ENCODE results near the gene RNMT.

RNMT gene

GRCh38 chr18:13775058-13775457, 48.6 kb downstream of the RNMT start:
- H3K4me3 ChIP-seq (ENCODE audit: low read depth, low read length) = no peak overlapping the region
- TF ChIP-seq, protein P1, sequence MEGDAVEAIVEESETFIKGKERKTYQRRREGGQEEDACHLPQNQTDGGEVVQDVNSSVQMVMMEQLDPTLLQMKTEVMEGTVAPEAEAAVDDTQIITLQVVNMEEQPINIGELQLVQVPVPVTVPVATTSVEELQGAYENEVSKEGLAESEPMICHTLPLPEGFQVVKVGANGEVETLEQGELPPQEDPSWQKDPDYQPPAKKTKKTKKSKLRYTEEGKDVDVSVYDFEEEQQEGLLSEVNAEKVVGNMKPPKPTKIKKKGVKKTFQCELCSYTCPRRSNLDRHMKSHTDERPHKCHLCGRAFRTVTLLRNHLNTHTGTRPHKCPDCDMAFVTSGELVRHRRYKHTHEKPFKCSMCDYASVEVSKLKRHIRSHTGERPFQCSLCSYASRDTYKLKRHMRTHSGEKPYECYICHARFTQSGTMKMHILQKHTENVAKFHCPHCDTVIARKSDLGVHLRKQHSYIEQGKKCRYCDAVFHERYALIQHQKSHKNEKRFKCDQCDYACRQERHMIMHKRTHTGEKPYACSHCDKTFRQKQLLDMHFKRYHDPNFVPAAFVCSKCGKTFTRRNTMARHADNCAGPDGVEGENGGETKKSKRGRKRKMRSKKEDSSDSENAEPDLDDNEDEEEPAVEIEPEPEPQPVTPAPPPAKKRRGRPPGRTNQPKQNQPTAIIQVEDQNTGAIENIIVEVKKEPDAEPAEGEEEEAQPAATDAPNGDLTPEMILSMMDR (IDR thresholded peaks at IDR 0.05; ENCODE audit: low read depth, low read length) = no peak

DNA sequence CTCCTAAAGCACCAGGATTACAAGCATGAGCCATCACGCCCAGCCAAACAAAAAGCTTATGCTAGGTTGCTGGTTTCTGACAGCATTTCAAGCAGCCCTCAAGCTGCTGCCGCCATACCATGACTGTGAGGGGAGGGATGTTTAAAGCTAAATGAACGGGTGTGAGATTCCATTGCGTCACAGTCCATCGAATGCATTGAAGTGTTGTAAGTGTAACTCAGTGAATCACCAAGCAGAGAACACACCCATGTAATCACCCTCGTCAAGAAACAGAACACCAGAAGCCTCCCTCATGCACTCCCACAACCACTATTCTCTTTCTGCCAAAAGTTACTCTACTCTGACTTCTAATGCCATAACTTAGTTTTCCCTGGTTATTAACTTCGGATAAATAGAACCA, 64.7 kb downstream of the RNMT start:
- no peak overlapping the region for H3K4me3 ChIP-seq (ENCODE audit: low read depth, low read length)
- TF ChIP-seq, protein P1 (IDR thresholded peaks at IDR 0.05; ENCODE audit: low read depth, low read length) = no peak

GRCh38 chr18:13793819-13794218, 67.3 kb downstream of the RNMT start:
- TF ChIP-seq, protein P1 (IDR thresholded peaks at IDR 0.05; ENCODE audit: low read depth, low read length) = no peak

DNA sequence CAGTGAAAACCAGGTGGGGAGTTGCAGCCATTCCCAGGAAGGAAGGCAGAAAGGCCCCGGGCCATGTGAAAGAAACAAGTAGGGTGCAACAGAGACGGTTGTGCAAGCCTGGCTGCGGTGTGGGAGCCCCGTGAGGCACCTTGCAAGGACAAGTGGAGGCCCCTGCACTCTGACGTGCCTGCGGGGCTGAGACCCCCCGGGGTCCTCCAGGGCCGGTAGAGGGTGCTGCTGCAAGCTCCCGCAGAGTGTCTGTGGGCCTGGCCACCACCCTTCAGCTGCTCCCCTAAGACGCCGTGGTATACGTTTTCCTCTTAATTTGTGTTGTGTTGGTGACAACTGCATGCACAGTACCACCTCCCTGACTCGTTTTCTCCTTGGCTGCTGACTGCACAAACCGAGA, 70.0 kb downstream of the RNMT start:
- no peak overlapping the region for H3K4me3 ChIP-seq (ENCODE audit: low read depth, low read length)

More at GRCh38 chr18:13793819-13794218, 67.3 kb downstream of the RNMT start:
- no peak overlapping the region for H3K4me3 ChIP-seq (ENCODE audit: low read depth, low read length)

DNA sequence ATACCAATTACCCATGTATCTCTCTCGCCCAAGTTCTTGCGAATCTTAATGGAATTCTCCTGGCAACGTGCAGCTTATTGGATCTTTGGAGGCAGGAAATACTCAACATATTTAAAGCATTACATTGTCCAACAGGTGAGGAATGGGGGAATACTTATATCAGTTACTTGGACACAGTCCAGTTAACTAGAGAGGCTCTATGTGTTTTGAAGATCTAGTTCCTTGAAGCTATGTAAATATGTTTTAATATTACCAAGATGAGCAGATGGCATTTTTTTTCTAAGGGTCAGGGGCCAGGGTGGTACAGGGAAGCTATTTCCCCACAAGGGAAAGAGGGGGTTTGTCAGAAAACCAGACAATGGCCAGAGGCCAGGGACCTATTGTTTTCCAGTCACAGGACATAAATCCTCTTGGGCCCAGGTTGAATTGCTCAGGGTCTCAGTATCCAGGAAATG, 70.7 kb downstream of the RNMT start:
- TF ChIP-seq, protein P1 (IDR thresholded peaks at IDR 0.05; ENCODE audit: low read depth, low read length) = no peak
- no peak overlapping the region for H3K4me3 ChIP-seq (ENCODE audit: low read depth, low read length)

More for the DNA sequence above, 70.0 kb downstream of the RNMT start:
- TF ChIP-seq, protein P1 (IDR thresholded peaks at IDR 0.05; ENCODE audit: low read depth, low read length) = no peak

GRCh38 chr18:13799396-13799795, 72.9 kb downstream of the RNMT start:
- TF ChIP-seq, protein P1 (IDR thresholded peaks at IDR 0.05; ENCODE audit: low read depth, low read length) = no peak

DNA sequence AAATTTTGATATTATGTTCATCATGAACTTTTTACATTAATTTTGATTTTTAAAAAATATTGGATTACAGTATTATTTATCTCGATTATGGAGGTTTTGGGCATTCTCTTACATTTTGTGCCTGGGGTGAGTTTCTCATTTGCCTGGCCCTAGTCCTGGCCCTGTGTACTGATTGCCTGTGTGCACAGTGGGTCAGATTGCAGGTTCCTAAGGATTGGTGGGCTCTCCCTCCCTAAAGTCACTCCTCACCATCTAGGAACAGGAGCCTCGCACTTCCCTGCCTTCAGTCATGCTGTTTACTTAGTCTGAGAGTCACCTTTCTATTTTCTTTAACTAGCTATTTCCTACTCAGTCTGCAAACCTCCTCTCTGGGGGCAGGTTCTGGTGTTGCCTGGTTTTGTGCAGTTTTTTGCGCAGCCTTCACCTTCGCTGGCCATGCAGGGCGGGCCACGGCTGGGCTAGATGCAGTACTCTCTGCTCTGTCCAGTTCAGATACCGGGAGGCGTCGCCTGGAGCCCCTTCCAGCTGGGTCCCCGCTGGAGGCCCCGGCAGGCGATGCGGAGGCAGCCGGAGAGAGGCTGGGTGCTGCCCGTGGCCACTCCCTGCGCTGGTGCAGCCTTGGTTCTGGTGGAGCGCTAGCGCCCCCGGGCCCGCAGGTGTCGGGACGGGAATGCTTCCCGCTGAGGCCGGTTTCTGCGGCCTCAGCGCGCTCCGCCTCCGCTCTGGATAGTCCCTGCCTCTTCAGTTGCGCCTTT, 74.2 kb downstream of the RNMT start:
- no peak overlapping the region for H3K4me3 ChIP-seq (ENCODE audit: low read depth, low read length)
- TF ChIP-seq, protein P1 (IDR thresholded peaks at IDR 0.05; ENCODE audit: low read depth, low read length) = no peak

More at GRCh38 chr18:13799396-13799795, 72.9 kb downstream of the RNMT start:
- H3K4me3 ChIP-seq (ENCODE audit: low read depth, low read length) = no peak overlapping the region

Data from WI38 (cell line).